ENCODE results near the gene CTSZ. TPM values are rescaled to one million over a fixed set of nuclear protein-coding genes. Genes with fewer than 3 reads are reported as not detected.
"Not testable (repeated sequence)": the region's sequence is repeated elsewhere in the genome, so short reads cannot be mapped to it uniquely, and the experiment has no call there.

Gene CTSZ
- polyA plus RNA-seq, 2 of the 4 experiments (the other 2 are of a cell fraction) = 115 to 156 TPM

- H3K4me1 ChIP-seq = peaks cover 6% of the 10 kb centered on the region; the same call in 1 of the 3 replicates
- DNase-seq (ENCODE audit: low read depth in 1 of 2, low spot score in 1 of 2) (no peak), ATAC-seq (no peak), FAIRE-seq (no peak)
- TF ChIP-seq CBX2 (IDR thresholded peaks at IDR 0.05; ENCODE audit: borderline replicate concordance, low read depth) = no peak
- no peak for TF ChIP-seq NPAS2 (CRISPR knock-in tag; IDR thresholded peaks at IDR 0.05; ENCODE audit: borderline replicate concordance)
- TF ChIP-seq SMC3 (IDR thresholded peaks at IDR 0.05) = no peak
- TF ChIP-seq, protein P1, sequence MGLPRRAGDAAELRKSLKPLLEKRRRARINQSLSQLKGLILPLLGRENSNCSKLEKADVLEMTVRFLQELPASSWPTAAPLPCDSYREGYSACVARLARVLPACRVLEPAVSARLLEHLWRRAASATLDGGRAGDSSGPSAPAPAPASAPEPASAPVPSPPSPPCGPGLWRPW (IDR thresholded peaks at IDR 0.05) = no peak
- TF ChIP-seq NR3C1 (IDR thresholded peaks at IDR 0.05) = no peak
- no peak overlapping the region for H3K27ac ChIP-seq
- H3K4me2 ChIP-seq = no peak overlapping the region
- WGBS (ENCODE audit: missing lambda C conversion rate) = 96% methylated on average over 5 of the region's 5 CpGs
- CTCF ChIA-PET = interaction anchor here (1.1 kb wide), 1 partner anchor 9 kb away, joined by 7 read pairs; no protein-coding TSS in a partner anchor
- H3K4me3 ChIP-seq = no peak overlapping the region
- H3K9me3 ChIP-seq = no peaks in the 10 kb centered on the region
- POLR2A ChIA-PET = no interaction called here
Measured at GRCh38 chr20:58985656-58986055, 21.4 kb downstream of the CTSZ start.

- WGBS (ENCODE audit: missing lambda C conversion rate) = 86% methylated on average over 6 of the region's 6 CpGs
- Histone ChIP-seq H3K27ac (no peak overlapping the region), H3K4me3 (no peak overlapping the region), H3K4me2 (no peak overlapping the region), H3K9me3 (no peaks in the 10 kb centered on the region), H3K4me1 (peaks cover 6% of the 10 kb centered on the region; the same call in 1 of the 3 replicates)
- CTCF ChIA-PET = interaction anchor here (1.1 kb wide), 1 partner anchor 10 kb away, joined by 7 read pairs; no protein-coding TSS in a partner anchor
- FAIRE-seq = no peak
- no peak for DNase-seq (ENCODE audit: low read depth in 1 of 2, low spot score in 1 of 2)
- ATAC-seq = no peak
- TF ChIP-seq E2F6 (IDR thresholded peaks at IDR 0.05; ENCODE audit: borderline replicate concordance, low read depth) = no peak
- no peak for TF ChIP-seq TP53 (CRISPR knock-in tag; IDR thresholded peaks at IDR 0.05)
- no peak for TF ChIP-seq ZSCAN20 (CRISPR knock-in tag; IDR thresholded peaks at IDR 0.05)
- TF ChIP-seq FOXS1 (CRISPR knock-in tag; IDR thresholded peaks at IDR 0.05) = no peak
- no peak for TF ChIP-seq CHD4 (IDR thresholded peaks at IDR 0.05; ENCODE audit: borderline replicate concordance)
- no peak for TF ChIP-seq CBX2 (IDR thresholded peaks at IDR 0.05; ENCODE audit: borderline replicate concordance, low read depth)
- TF ChIP-seq, protein P2, sequence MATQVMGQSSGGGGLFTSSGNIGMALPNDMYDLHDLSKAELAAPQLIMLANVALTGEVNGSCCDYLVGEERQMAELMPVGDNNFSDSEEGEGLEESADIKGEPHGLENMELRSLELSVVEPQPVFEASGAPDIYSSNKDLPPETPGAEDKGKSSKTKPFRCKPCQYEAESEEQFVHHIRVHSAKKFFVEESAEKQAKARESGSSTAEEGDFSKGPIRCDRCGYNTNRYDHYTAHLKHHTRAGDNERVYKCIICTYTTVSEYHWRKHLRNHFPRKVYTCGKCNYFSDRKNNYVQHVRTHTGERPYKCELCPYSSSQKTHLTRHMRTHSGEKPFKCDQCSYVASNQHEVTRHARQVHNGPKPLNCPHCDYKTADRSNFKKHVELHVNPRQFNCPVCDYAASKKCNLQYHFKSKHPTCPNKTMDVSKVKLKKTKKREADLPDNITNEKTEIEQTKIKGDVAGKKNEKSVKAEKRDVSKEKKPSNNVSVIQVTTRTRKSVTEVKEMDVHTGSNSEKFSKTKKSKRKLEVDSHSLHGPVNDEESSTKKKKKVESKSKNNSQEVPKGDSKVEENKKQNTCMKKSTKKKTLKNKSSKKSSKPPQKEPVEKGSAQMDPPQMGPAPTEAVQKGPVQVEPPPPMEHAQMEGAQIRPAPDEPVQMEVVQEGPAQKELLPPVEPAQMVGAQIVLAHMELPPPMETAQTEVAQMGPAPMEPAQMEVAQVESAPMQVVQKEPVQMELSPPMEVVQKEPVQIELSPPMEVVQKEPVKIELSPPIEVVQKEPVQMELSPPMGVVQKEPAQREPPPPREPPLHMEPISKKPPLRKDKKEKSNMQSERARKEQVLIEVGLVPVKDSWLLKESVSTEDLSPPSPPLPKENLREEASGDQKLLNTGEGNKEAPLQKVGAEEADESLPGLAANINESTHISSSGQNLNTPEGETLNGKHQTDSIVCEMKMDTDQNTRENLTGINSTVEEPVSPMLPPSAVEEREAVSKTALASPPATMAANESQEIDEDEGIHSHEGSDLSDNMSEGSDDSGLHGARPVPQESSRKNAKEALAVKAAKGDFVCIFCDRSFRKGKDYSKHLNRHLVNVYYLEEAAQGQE (IDR thresholded peaks at IDR 0.05) = no peak
- TF ChIP-seq EP300 (IDR thresholded peaks at IDR 0.05) = no peak
- TF ChIP-seq JUNB (IDR thresholded peaks at IDR 0.05) = no peak
- no peak for TF ChIP-seq CHD2 (IDR thresholded peaks at IDR 0.05; ENCODE audit: low read length, partially characterized antibody)
- no peak for TF ChIP-seq POLR2A (IDR thresholded peaks at IDR 0.05; ENCODE audit: low read length)
- TF ChIP-seq, protein P3, sequence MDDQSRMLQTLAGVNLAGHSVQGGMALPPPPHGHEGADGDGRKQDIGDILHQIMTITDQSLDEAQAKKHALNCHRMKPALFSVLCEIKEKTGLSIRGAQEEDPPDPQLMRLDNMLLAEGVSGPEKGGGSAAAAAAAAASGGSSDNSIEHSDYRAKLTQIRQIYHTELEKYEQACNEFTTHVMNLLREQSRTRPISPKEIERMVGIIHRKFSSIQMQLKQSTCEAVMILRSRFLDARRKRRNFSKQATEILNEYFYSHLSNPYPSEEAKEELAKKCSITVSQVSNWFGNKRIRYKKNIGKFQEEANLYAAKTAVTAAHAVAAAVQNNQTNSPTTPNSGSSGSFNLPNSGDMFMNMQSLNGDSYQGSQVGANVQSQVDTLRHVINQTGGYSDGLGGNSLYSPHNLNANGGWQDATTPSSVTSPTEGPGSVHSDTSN (IDR thresholded peaks at IDR 0.05) = no peak
- TF ChIP-seq TFCP2L1 (CRISPR knock-in tag; IDR thresholded peaks at IDR 0.05) = no peak
- TF ChIP-seq, protein P4, sequence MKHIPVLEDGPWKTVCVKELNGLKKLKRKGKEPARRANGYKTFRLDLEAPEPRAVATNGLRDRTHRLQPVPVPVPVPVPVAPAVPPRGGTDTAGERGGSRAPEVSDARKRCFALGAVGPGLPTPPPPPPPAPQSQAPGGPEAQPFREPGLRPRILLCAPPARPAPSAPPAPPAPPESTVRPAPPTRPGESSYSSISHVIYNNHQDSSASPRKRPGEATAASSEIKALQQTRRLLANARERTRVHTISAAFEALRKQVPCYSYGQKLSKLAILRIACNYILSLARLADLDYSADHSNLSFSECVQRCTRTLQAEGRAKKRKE (CRISPR knock-in tag; IDR thresholded peaks at IDR 0.05; ENCODE audit: low read depth) = no peak
- no peak for TF ChIP-seq EHMT2 (IDR thresholded peaks at IDR 0.05; ENCODE audit: low read depth)
- POLR2A ChIA-PET = no interaction called here
Measured at GRCh38 chr20:58984691-58985090, 22.4 kb downstream of the CTSZ start.

DNA sequence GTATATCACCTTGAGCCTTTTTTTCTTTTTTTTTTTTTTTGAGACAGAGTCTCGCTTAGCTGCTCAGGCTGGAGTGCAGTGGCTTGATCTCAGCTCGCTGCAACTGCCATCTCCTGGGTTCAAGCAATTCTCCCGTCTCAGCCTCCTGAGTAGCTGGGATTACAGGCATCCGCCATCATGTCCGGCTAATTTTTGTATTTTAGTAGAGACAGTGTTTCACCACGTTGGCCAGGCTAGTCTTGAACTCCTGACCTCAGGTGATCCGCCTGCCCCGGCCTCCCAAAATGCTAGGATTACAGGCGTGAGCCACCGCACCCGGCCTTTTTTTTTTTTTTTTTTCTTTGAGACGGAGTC is 24.0 kb downstream of the CTSZ start:
- H3K4me2 ChIP-seq; FAIRE-seq; H3K27ac ChIP-seq; DNase-seq (ENCODE audit: low read depth in 1 of 2, low spot score in 1 of 2); H3K4me3 ChIP-seq; CTCF ChIA-PET; H3K4me1 ChIP-seq; H3K9me3 ChIP-seq; ATAC-seq: not testable (repeated sequence)
- POLR2A ChIA-PET = interaction anchor here (0.7 to 3.9 kb wide), 4 partner anchors 10 to 116 kb away, joined by 6 to 35 read pairs (median 6); partner anchors contain the start of gene ATP5F1E
- WGBS (ENCODE audit: missing lambda C conversion rate) = 96% methylated on average over 12 of the region's 12 CpGs
